SK-N-MC (cell line): ENCODE results near the gene KITLG.

ENCODE experiments used
- EZH2 ChIP-seq: fragments of 200-600 bp; sonication (generic); IDR thresholded peaks from one replicate; pipeline ENCODE4 v1.6.1; 2017; ENCODE audit warnings: antibody characterized with exemption
- FOXP2 ChIP-seq: optimal IDR thresholded peaks from 2 replicates; pipeline ENCODE3; 2011; ENCODE audit warnings: mild to moderate bottlenecking, moderate library complexity; ENCODE audit not compliant: insufficient read depth; ENCODE audit errors: extremely low read length, control extremely low read depth
- POLR2AphosphoS5 ChIP-seq: IDR thresholded peaks from 2 replicates; pipeline ENCODE4 v1.6.1; 2012; ENCODE audit warnings: mild to moderate bottlenecking, low read depth, low read length, borderline replicate concordance

GRCh38 chr12:88579601-88580050, 645 bp downstream of the KITLG start:
- TF ChIP-seq FOXP2 (no peak), POLR2AphosphoS5 (no peak), EZH2 (no peak)
